Muscle of back (tissue), 11 donors: ENCODE data around the gene FBP1. TPM values are rescaled to one million over a fixed set of nuclear protein-coding genes. Genes with fewer than 3 reads are reported as not detected.
A peak's percentile ranks its signal among the peaks of the same experiment; 100 is the strongest.

Experiments
- DNase-seq, 3 donors: peaks; one replicate each; pipeline versions ENCODE4 v3.0.0 to v3.0.0-alpha.2; 2013
- polyA plus RNA-seq, 10 donors: library from polyadenylated mRNA; unstranded; fragments of 120-200 nt; gene quantifications; one replicate each; pipeline ENCODE4 v1.2.1, GENCODE V29; 2013; ENCODE audit not compliant: insufficient read length in 10 of 10

FBP1 gene
- polyA plus RNA-seq, 10 donors = 0.56 to 2.1 (median 1.0) TPM

DNA sequence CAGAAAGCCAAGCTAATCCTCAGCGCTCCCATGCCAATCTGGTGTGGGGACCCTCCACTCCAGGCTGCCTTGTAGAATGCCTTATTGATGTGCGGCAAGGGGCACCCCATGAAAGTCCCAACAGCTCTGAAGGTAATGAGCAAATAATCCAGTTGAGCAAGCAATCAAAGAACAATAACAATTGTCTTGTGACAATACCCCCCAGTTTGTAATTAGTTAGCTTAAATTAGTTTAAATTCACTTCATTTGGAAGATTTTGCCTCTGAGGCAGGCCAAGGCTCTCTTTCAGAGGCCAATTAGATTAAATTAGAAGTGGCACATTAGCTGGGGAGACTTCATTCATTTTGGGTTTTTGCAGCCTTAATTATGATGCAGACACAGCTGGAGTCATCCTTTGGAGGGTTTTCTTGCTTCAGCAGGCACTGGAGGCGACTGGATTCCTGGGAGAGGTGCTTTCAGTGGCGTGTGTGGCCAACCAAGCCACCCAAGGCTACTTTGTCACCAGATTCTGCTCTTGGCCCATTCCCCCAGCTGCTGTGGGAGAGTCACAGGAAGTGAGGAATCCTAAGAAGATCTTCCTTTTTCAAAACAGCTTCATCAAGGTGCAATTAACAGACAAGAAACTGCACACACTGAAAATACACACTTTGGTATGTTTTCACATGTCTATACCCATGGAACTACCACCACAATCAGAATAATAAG lies 17.9 kb upstream of the FBP1 start:
- DNase-seq = no peak

DNA sequence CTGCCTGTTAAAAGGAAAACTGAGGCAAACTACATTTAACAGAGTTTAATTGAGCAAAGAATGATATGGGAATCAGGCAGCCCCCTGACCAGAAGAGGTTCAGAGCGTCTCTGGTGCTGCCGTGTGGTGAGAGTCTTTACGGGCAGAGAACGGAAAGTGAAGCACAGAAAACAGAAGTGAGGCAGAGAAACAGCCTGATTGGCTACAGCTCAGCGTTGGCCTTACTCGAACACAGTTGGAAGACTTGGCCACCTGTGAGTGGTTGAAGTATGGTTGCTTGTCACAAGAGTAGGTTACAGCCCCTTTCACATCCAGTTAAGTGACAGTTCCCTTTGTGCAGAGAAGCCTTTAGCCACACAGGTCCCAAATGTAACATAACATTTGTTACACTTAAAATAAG lies 16.9 kb upstream of the FBP1 start:
- DNase-seq = peak; percentile 44 to 78 (median 56)

- no peak for DNase-seq
These were observed 16.4 kb upstream of the FBP1 start for GRCh38 chr9:94655739-94656138.

GRCh38 chr9:94654165-94654894 lies 15.0 kb upstream of the FBP1 start:
- no peak for DNase-seq

- no peak for DNase-seq
These were observed 11.6 kb upstream of the FBP1 start for GRCh38 chr9:94650949-94651348.

- DNase-seq = peak in 2 of 3 donors; percentile 22 to 27
These were observed 9.9 kb upstream of the FBP1 start for GRCh38 chr9:94649100-94649819.

- no peak for DNase-seq
These were observed 8.9 kb upstream of the FBP1 start for GRCh38 chr9:94648185-94648584.

DNA sequence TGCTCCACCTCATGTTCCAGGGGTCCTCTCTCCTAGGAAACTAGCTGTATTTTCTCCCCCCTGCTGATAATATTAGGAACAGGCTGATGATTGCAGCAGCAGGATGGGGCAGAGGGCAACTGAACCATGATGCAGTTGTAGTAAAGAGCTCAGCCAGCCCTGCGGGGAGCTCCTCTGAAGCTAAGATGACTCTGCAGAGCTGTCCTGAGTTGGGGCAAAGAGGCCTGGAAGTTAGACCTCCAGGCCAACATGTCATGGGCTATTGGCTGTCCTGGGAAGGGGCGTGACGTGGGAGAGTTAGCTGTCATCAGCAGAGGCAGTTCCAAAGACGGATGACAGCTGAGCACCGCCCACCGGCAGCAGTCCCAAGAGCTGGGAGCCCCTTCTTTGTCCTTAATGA lies 6.6 kb upstream of the FBP1 start:
- DNase-seq = no peak

DNA sequence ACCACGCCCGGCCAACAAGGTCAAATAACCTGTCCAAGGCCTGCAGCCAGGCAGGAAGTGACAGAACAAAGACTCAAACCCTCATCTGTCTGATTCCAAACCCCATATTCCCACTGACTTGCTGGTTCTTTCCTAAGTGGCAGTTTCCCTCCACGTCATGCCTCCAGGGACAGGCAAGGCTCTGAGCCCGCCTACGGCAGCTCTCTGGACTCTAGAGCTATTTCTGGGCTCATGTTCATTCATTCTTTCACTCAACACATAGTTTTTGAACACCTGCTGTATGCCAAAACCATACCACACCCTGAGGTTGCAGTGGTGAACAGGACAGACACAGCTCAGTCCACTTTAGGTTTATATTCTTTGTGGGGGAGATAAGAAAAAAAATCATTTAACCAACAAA lies 5.2 kb upstream of the FBP1 start:
- no peak for DNase-seq

DNA sequence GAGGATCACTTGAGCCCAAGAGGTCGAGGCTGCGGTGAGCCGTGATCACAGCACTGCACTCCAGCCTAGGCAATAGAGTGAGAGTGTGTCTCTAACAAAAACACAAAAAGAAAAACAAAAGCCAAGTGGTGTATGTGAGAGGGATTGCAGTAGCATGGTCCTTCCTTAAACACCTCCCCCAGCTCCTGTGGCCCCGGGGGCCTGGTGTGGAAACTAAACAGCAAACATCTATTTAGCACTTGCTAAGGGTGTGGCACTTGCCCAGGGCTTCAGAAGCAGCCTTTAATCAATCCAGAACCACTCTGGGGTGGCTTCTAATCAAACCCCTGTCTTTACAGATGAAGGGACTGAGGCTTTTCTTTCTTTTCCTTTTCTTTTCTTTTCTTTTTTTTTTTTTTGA lies 4.4 kb upstream of the FBP1 start:
- no peak for DNase-seq

- DNase-seq = no peak
These were observed 3.9 kb upstream of the FBP1 start for GRCh38 chr9:94643176-94643575.

DNA sequence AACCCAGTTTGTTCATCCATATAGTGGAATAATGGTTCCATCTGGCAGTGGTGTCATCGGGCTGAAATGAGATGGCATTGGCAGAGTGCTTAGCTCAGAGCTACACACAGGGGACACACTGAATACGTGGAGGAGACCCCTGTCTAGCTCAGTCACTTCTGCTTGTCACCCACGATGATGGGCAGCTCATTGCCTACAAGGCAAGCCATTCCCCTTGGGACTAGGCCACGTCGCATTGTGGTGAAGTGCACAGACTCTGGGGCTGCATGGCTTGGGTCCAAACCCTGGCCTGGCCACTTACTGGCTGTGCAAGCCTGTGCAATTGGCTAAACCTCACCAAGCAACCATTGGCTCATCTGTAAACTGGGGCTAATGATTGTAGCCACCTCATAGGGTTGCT lies 3.2 kb upstream of the FBP1 start:
- no peak for DNase-seq

- DNase-seq = peak in 1 of 3 donors; percentile 22
These were observed 670 bp upstream of the FBP1 start for GRCh38 chr9:94639999-94640376.

DNA sequence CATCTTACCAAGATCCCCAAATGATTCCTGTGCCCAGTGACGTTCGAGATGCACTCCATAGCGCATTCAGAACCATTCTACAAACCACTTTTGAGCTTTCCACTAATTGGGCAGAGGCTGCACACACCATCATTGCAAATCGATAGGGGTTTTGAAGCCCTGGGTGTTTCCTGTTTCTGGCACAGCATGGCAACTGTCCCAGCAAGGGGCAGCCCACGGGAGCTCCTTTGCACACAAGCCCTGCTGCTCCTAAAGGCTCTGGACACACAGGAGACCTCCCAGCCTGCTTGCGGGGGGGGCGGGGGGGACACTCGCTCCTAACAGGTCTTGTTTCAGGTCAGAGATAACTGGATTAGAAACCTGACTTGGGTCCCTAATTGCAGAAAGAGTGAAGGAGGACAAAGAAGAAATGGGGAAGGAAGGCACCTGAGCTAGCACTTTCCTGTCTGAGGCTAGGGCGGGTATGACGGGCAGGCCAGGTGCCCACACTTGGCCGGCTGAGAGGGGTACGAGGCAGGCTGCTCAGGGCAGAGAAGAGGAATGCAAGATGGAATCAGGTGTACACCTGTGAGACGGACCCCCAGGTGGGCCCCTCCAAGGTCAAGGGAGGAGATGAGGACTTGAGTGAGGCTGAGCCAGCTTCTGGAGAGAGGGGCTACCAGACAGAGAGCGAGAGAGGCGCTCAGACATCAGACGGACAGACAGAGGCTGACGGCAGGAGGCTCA lies 820 bp downstream of the FBP1 start:
- no peak for DNase-seq

DNA sequence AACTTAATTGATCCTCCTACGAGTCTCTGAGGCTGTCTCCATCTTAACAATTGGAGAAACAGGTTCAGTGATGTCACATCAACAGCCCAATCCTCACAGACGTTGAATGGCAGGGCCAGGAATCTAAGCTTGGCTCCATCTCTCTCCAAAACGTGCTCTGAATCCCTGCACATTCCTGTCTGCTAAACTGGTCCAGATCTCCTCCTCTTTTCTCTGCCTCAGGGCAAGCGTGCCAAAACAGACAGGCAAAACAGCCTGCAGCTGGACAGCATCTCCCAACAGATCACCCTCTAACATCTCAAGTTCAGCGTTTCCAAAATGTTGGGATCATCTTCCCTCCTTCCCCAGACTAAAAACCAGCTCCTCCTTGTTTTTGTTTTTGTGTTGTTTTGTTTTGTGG lies 6.6 kb downstream of the FBP1 start:
- peak in 2 of 3 donors; percentile 62 to 74 for DNase-seq

- no peak for DNase-seq
These were observed 7.7 kb downstream of the FBP1 start for GRCh38 chr9:94631599-94631998.

DNA sequence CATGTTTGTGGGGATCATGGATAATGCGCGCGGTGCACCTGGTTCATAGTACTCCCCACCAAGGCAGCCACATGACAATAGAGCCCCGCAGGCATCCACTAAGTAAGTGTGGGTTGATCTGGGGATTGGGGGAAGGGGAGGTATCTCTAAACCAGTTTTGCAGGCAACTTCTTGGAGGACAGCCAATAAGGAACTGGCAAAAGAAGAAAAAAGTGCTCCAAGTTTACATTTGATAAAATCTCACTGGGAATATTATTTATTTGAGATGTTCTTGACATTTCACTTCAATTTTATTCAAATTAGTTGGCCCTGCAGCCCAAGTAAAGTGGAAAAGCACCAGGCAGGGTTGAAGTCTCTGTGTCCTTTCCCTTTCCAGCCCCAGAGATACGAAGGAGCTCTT lies 8.5 kb downstream of the FBP1 start:
- no peak for DNase-seq

DNA sequence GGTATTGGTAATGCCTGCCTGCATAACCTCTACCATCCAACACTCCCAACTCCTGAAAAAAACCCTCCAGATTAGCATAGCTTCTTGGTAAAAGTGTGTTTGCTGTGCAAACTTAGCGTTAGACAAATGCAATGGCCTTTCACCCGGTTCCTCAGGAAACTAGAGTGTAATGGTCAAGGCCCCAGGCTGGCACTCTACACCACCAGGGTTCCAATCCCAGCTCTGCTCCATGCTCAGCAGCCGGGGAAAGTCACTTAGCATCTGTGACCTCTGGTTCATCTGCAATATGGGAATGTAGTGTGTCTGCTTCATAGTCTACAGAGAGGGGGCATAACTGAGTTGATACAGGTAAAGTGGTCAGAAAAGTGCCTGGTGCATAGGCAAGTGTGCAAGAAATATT lies 9.0 kb downstream of the FBP1 start:
- DNase-seq = no peak

GRCh38 chr9:94627287-94627686 lies 12.0 kb downstream of the FBP1 start:
- no peak for DNase-seq

GRCh38 chr9:94625835-94626234 lies 13.5 kb downstream of the FBP1 start:
- DNase-seq = no peak

GRCh38 chr9:94624629-94625028 lies 14.7 kb downstream of the FBP1 start:
- no peak for DNase-seq

DNA sequence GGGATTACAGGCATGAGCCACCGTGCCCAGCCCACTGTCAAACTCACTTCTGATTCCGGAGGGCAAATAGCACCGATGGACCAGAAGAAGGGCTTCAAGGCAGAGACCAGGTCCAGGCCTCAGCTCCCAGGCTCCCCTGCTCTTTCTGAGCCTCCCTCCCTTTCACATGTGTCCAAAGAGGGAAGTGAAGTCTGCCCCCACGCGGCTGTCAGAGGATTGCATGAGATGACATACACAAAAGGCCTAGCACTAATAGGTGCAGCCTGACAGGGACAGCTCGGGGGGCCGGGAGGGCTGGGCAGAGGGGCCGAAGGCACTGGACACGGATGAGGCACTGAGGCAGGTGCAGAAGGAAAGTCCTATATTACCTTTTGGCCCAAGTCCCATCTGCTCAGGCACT lies 16.1 kb downstream of the FBP1 start:
- DNase-seq = no peak
